Erythroblast (primary cell): ENCODE measurements around the gene UBE2L6.

Experiments
- GATA1 ChIP-seq: IDR thresholded peaks from 2 replicates; pipeline ENCODE4 v1.6.1; 2011; ENCODE audit warnings: low read depth, mild to moderate bottlenecking, control low read depth, low read length, moderate library complexity
- POLR2A ChIP-seq: IDR thresholded peaks from 2 replicates; pipeline ENCODE4 v1.6.1; 2011; ENCODE audit warnings: mild to moderate bottlenecking, low read length

GRCh38 chr11:57502870-57503269, 64.6 kb downstream of the UBE2L6 start:
- TF ChIP-seq POLR2A (no peak), GATA1 (no peak)
